Prostate gland (tissue), 2 donors: ENCODE measurements around the gene STK39.

Source experiments
- CTCF ChIP-seq, 4 experiments: fragments of 200-600 bp in 2 of 4; fragments of 450-650 bp in 2 of 4; sonication (generic) in 2 of 4; IDR thresholded peaks; 1 replicate in 3 of 4; 2 replicates in 1 of 4; pipeline ENCODE4 v1.5.1; 2016 to 2019; ENCODE audit warnings: antibody characterized with exemption in 4 of 4, mild to moderate bottlenecking in 2 of 4, moderate library complexity in 2 of 4
- POLR2A ChIP-seq: fragments of 450-650 bp; IDR thresholded peaks from one replicate; pipeline ENCODE4 v1.6.1; 2016; ENCODE audit warnings: antibody characterized with exemption, mild to moderate bottlenecking

GRCh38 chr2:168159754-168160585 lies 87.4 kb downstream of the STK39 start:
- TF ChIP-seq CTCF (IDR thresholded peaks at IDR 0.05) (no peak), POLR2A (no peak)
